ENCODE results near the gene KIF16B.
"Not testable (repeated sequence)": the region's sequence is repeated elsewhere in the genome, so short reads cannot be mapped to it uniquely, and the experiment has no call there.

Gene KIF16B

GRCh38 chr20:16595376-16595775 is 22.1 kb upstream of the KIF16B start:
- DNase-seq (ENCODE audit: low spot score) = no peak

GRCh38 chr20:16590041-16590633 is 16.9 kb upstream of the KIF16B start:
- no peak for DNase-seq (ENCODE audit: low spot score)

GRCh38 chr20:16589623-16590022 is 16.4 kb upstream of the KIF16B start:
- DNase-seq (ENCODE audit: low spot score) = no peak

- no peak for DNase-seq (ENCODE audit: low spot score)
Measured at GRCh38 chr20:16588241-16588640, 15.0 kb upstream of the KIF16B start.

- no peak for DNase-seq (ENCODE audit: low spot score)
Measured at GRCh38 chr20:16587066-16587465, 13.8 kb upstream of the KIF16B start.

- DNase-seq (ENCODE audit: low spot score) = no peak
Measured at GRCh38 chr20:16583474-16583873, 10.2 kb upstream of the KIF16B start.

- DNase-seq (ENCODE audit: low spot score) = no peak
Measured at GRCh38 chr20:16581241-16581640, 8.0 kb upstream of the KIF16B start.

- DNase-seq (ENCODE audit: low spot score) = no peak
Measured at GRCh38 chr20:16580620-16581019, 7.4 kb upstream of the KIF16B start.

GRCh38 chr20:16580147-16580546 is 6.9 kb upstream of the KIF16B start:
- no peak for DNase-seq (ENCODE audit: low spot score)

- DNase-seq (ENCODE audit: low spot score) = no peak
Measured at GRCh38 chr20:16576219-16576618, 3.0 kb upstream of the KIF16B start.

- DNase-seq (ENCODE audit: low spot score) = no peak
Measured at GRCh38 chr20:16575390-16576140, 2.3 kb upstream of the KIF16B start.

GRCh38 chr20:16574656-16575355 is 1.6 kb upstream of the KIF16B start:
- DNase-seq (ENCODE audit: low spot score) = peak; percentile 70

GRCh38 chr20:16571333-16571732 is 1.9 kb downstream of the KIF16B start:
- DNase-seq (ENCODE audit: low spot score) = no peak

GRCh38 chr20:16569246-16570153 is 3.7 kb downstream of the KIF16B start:
- no peak for DNase-seq (ENCODE audit: low spot score)

- no peak for DNase-seq (ENCODE audit: low spot score)
Measured at GRCh38 chr20:16566080-16566479, 7.2 kb downstream of the KIF16B start.

GRCh38 chr20:16564079-16564478 is 9.2 kb downstream of the KIF16B start:
- DNase-seq (ENCODE audit: low spot score) = not testable (repeated sequence)

- no peak for DNase-seq (ENCODE audit: low spot score)
Measured at GRCh38 chr20:16563066-16563806, 10.0 kb downstream of the KIF16B start.

- no peak for DNase-seq (ENCODE audit: low spot score)
Measured at GRCh38 chr20:16562259-16562658, 11.0 kb downstream of the KIF16B start.

- DNase-seq (ENCODE audit: low spot score) = no peak
Measured at GRCh38 chr20:16560661-16561060, 12.6 kb downstream of the KIF16B start.

GRCh38 chr20:16560216-16560615 is 13.0 kb downstream of the KIF16B start:
- DNase-seq (ENCODE audit: low spot score) = no peak

GRCh38 chr20:16556301-16556700 is 16.9 kb downstream of the KIF16B start:
- no peak for DNase-seq (ENCODE audit: low spot score)

Measured in NAMALWA (cell line).